CD4-positive, alpha-beta T cell treated with Interleukin-4 for 4 hours (primary cell): Measurements from ENCODE around the gene ICE1.
"Not testable (repeated sequence)": the region's sequence is repeated elsewhere in the genome, so short reads cannot be mapped to it uniquely, and the experiment has no call there.

ENCODE experiments used
- DNase-seq: peaks from one replicate; pipeline ENCODE4 v3.0.0-alpha.2; 2020

ICE1 gene, protein sequence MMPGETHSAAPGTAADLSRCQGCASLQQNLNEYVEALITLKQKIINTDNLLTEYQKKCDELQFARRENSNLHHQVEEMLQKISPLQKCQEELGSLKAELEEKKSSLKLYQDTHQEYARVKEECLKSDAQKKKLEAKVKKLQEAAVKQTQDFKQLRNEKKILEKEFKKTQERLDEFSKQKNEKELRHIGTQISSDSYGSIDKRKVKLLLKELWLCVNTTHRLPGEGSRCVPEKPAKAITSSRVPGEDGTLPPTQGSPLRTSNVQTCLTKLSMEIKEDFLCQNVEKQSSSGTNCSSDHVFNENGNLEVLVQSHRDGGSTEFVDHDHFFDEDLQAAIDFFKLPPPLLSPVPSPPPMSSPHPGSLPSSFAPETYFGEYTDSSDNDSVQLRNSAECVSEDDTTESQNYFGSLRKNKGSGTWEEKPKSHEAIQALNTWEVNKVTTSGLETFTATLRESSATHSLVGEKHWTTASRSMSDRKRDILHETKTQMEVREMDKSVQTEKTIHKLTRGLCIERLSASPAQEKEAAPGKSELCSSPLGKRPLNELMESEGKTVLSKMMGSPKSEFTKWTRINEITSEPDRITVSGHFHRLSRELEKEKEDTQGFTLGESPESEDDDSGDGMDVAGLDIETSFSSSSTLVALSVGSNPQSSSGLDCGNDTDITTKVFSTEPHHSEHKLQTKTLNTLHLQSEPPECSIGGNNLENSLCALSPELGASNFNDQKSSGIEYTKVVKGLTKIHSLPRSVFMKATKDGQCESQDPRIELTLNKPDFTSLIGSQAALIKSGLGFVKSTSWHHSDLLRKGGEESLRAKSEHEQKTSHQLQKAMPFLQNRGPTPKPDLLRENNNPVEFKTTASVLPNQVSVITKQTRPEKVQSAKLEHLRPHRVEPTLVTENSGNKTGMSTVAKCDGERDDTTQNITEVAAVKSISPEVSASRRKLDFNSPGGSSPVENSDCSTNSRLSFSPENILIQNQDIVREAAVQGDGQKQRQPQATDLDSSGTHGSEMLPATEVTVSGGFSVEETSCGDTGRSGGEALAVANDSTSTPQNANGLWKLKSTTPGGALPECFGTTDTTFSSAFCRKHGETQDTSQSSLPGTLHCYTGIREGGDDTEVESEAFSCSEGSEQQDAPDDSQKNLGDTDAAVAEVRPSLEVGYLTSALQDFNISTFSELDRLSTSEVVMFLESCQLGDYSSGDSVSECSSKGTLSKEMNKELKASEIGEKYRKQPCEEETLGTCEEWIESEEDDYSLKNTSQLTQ (N-terminal part only)

DNA sequence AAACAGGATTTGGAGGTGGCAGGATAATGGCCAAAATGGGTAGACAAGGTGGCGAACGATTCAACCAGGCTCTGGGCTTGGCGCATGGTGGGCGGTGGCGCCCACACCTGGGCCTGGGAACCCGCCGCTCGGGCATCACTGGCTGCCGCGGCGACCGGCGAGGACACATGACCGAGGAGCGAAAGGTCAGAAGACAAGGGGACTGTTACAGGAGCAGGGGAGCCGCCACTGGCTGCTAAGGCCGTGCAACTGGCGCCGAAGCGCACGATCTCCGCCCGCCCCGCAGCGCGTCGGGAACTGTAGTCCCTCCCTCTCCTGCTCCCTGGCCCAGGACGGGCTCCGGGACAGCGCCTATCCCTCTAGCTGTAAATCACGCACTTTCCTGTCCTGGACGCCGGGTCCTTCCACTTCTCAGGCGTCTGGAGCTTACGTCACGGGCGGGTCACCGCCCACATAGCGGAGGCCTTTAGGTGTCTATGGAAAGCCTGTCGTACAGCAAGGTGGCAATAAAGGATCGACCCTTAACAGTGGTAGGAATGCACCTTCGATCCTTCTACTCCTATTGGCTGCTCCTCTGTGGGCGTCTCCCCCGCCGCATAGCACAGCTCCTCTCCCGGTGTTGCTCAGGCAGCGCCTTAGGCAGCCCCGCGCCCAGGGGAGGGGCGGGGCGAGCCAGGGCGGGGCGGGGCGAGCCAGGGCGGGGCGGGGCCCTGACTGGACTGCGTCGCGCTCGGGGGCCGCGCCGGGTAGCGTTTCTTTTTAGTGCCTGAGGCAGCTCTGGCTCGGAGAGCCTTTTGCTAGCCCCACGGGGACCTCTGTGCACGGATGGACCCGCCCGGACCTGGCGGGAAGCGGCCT, at the start of gene ICE1:
Gene ICE1, plus strand, starts transcription at position 717 of the 858 bp plus-strand sequence. CDS start 239 bp downstream, outside the sequence.
- peak; percentile 98 for DNase-seq

DNA sequence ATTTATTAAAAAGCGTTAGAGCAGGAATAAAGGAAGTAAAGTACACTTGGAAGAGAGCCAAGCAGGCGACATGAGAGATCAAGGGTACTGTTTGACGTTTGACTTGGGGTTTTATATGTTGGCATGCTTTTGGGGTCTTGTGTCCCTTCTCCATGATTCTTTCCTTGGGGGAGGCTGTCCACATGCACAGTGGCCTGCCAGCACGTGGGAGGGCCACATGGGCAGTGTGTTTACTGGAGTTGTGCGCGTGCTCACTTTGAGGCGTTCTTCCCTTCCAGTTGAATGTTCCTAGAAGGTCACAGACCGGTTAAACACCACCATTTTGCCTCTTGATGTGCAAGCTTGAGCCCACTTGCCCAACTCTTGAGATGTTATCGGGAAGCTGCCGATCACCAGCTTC, 49.5 kb upstream of the ICE1 start:
- DNase-seq, result no peak

DNA sequence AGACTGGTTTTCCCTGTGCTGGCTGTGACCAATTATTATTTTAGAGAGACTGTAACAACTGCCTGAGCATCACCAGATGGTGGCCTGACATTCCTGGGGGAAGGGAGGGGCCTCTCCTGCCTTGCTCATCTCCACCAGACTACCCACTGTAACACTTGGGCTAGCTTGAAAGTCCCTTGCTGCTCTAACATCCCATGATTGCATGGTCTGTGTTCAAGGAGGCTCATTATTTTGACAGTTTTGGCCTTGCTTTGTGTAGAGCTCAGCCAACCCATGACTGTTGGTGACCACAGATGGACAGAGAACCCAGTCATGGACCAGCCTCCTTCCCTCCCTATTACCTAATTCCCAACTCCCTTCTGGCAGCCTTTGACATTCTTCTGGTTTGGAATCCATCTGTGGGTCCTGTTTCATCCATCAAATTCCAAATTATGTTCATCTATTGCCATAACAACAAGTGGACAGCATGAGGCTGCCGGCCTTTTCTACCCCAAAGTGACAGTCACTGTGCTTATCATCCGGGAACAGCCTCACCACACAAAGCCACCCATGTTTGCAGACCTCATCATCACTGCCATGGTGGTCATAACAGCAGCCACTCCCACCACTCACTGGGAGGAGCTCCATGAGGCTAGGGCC, 49.0 kb upstream of the ICE1 start:
- DNase-seq, result no peak

GRCh38 chr5:5374009-5374715, 48.3 kb upstream of the ICE1 start:
- DNase-seq, result no peak

DNA sequence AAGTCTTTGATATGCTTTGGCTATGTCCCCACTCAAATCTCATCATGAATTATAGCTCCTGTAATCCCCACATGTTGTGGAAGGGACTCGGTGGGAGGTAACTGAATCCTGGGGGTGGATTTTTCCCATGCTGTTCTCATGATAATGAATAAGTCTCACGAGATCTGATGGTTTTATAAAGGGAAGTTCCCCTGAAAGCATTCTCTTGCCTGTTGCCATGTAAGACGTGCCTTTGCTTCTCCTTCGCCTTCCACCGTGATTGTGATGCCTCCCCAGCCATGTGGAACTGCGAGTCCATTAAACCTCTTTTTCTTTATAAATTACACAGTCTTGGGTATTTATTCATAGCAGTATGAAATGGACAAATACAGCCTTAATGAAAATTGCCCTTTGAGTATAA, 44.7 kb upstream of the ICE1 start:
- DNase-seq, result no peak

- DNase-seq, result no peak
These were observed 43.9 kb upstream of the ICE1 start for GRCh38 chr5:5378531-5378930.

DNA sequence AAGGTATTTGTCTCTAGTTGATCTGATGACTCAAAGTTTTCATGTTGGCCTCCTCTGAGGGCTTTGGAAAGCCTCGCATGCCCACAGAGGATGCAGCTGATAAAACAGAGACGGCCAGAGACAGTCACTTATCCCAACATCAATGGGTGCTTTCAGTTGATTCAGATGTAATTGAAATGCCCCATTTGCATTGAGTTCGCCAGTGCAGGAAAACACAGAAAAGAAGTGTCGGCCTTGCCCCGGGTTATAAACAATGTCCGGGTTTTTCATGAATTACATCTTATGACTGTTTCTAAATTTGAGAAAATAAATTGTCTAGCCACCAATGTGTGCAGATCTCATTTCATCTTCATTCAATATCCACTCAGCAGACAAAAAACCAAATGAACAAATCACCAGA, 42.2 kb upstream of the ICE1 start:
- no peak for DNase-seq

DNA sequence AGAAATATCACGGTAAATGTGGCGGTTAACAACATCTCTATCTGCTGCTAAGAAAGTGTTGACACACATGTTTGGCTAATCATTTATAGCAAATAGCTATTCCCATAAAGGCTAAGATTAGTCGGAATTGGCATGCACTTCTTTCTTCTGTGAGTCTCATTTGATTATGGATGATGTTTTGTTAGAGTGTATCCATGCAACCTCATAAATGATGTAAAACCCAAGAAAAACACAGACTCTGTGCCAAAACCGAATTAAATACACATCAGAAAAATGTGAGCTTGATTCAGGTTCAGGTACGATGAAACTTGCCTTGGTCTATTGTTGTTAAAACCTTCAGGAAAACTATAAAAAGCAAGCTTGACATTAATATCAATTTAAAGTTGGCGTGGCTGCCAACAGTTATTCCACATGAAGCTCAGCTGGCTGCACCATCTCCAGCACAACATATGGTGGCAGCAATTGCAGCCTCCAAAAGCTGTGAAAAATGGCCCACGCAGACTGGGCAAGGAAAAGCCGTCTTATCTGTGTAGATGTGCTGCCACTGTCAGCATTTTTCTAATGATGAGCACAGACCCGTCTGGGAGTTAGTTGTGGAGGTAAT, 41.1 kb upstream of the ICE1 start:
- no peak for DNase-seq

GRCh38 chr5:5383461-5383860, 39.0 kb upstream of the ICE1 start:
- DNase-seq, result no peak

- DNase-seq, result no peak
These were observed 37.7 kb upstream of the ICE1 start for GRCh38 chr5:5384660-5385330.

- no peak for DNase-seq
These were observed 37.2 kb upstream of the ICE1 start for GRCh38 chr5:5385331-5385662.

DNA sequence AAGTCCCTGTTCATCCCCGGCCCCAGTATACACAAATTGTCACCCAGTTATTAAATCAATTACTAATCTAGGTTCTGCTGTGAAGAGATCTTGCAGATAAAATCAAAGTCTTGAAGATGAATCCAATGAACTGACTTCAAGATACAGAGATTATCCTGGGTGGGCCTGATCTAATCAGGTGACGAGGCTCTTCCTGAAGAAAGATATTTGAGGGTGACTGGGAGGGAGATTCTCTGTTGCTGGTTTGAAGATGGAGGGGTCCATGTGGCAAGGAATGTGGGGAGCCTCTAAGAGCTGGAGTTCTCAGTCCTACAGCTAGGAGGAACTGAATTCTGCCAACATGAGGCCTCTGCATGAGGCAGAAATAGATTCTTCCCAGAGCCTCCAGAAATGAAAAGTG, 36.1 kb upstream of the ICE1 start:
- DNase-seq, result no peak

DNA sequence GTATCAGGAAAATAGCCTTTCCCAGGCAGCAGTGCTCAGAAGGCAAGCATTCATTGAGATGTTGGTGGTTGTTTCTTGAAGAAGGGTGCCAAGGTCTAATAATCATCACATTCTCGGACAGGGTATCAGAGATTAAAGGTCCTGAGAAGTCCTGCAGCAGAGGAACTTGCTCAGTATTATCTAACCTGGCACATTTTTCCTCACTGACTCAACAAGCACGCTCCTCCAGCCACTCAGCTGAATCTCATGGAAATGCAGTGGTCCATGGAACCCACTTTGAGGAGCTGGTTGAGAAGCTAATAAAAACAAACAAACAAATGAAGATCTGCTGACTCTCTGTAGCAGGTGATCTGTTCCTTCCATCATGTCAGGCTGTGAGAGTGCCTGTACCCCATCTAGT, 35.3 kb upstream of the ICE1 start:
- no peak for DNase-seq

DNA sequence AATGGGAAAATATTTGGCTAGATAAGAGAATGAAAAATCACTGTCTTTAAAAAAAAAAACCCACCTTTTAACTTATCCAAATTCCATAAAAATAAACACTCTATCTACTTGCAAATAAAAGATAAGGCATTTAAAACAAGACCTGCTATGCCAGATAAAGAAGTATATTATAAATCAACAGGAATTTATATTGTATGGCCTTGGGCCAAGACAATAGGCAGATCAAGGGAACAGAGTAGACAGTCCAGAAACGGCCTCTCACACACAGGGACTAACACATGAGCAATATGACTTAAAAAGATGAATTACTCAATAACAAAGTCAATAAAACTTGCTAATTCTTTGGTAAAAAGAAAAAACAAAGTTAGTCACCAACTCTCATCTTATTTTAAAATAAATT, 34.7 kb upstream of the ICE1 start:
- no peak for DNase-seq

DNA sequence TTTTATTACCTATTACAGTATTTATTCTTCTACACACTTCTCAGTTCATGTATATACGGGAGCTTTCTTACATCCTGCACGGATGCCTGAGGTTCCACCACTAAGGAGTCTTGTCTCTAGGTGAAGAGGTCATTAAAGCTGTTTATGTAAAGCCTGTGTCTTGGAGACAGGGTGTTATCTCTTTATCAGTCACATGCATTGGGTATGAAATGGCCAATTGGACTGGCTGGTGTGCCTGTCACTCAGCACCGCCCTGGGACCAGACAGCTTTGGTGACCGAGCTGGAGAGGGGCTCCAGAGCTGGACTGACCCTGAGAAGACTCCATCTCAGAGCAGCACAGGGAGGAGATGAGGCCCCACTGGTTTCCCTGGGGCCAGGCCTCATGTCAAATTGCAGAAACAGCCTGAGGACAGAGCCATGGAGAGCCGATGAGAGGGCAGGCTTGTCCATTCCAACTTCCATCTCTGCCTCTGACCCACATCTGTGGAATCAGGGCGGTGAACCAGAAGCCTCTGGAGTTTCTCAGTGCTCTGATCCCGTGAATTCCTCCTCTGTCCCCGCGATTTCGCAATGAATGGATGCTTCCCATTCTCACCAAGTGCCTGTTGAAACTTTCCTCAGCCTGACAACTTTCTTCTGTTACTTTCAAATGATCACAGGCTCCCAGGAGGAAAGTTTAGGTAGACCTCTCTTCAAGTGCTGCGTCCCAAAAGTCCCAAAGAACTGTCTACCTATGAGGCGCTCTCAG, 32.2 kb upstream of the ICE1 start:
- not testable (repeated sequence) for DNase-seq

- DNase-seq, result not testable (repeated sequence)
These were observed 30.0 kb upstream of the ICE1 start for GRCh38 chr5:5392504-5392903.

GRCh38 chr5:5394384-5394986, 28.0 kb upstream of the ICE1 start:
- not testable (repeated sequence) for DNase-seq

GRCh38 chr5:5395093-5395492, 27.4 kb upstream of the ICE1 start:
- DNase-seq, result not testable (repeated sequence)

DNA sequence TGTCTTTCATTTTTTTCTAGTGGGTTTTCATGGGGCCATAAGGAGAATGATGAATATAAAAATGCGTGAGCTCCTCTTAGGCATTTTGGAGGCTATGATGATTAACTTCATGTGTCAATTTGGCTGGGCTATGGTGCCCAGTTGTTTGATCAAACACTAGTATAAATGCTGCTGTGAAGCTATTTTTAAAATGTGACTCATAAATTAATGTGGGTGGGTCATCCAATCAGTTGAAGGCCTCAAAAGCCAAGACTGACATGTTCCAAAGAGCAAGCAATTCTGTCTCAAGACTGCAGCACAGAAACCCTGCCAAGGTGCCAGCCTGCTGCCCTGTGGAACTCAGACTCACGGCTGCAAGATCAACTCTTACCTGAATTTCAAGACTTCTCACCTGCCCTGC, 24.4 kb upstream of the ICE1 start:
- DNase-seq, result no peak
